Measurements from ENCODE around the gene ZNF827.
"Not testable (repeated sequence)": the region's sequence is repeated elsewhere in the genome, so short reads cannot be mapped to it uniquely, and the experiment has no call there.

ZNF827 gene

DNA sequence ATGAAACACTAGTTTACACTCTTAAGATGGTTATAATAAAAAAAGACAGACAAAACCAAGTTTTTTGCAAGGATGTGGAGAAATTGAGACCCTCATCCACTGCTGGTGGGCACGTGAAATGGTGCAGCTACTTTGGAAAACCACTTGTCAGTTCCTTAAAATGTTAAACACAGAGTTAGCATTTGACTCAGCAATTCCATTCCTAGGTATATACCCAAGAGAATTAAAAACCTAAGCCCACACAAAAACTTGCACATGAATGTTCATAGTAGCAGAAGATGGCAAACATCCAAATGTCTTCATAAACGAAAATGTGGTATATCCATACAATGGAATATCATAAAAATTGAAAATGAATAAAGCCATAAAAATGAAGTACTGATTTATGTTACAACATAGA is 75.4 kb downstream of the ZNF827 start:
- DNase-seq: no peak

- no peak for DNase-seq
Measured at GRCh38 chr4:145861336-145862318, 77.0 kb downstream of the ZNF827 start.

GRCh38 chr4:145860897-145861296 is 77.7 kb downstream of the ZNF827 start:
- DNase-seq: no peak

DNA sequence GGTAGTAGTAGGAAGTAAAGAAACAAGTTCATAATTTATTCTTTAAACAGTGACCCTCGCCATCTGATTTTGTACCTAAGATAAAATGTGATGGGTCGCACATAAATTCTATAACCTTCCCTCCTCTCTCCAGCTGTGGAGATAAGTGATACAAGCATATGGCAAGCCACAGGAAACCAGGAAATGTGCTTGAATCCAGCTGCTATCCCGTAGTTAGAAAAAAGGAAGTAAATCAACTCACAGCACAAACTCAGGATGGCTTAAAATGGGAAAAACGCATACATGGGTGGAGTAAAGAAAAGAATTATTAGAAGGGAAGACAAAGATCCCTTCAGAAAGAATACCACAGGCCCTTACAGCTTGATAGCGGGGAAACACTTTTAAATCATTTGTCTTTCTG is 78.2 kb downstream of the ZNF827 start:
- no peak for DNase-seq

- no peak for DNase-seq
Measured at GRCh38 chr4:145859926-145860325, 78.7 kb downstream of the ZNF827 start.

- no peak for DNase-seq
Measured at GRCh38 chr4:145859426-145859825, 79.2 kb downstream of the ZNF827 start.

GRCh38 chr4:145852256-145852839 is 86.3 kb downstream of the ZNF827 start:
- DNase-seq: no peak

- DNase-seq: no peak
Measured at GRCh38 chr4:145851511-145852201, 87.0 kb downstream of the ZNF827 start.

- no peak for DNase-seq
Measured at GRCh38 chr4:145847764-145848163, 90.9 kb downstream of the ZNF827 start.

DNA sequence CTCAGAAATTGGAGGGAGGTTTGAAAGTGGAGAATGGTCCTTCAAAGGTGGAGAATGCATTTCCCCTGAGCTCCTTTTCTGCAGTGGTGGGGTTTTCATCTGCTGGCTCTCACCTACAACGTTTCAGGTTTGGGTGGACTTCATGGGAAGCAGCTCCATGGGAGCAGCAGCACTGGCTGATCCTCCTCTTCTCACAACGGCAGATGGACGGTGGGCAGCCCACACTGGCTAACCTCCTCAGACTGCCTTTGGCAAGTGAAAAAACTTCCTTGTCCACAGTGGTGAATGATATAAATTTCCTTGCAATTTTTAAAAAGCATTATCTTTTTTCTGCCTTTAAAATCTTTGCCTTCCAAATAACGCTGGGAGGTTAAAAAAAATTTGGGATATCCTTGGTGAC is 93.5 kb downstream of the ZNF827 start:
- no peak for DNase-seq

- DNase-seq: no peak
Measured at GRCh38 chr4:145843639-145844038, 95.0 kb downstream of the ZNF827 start.

DNA sequence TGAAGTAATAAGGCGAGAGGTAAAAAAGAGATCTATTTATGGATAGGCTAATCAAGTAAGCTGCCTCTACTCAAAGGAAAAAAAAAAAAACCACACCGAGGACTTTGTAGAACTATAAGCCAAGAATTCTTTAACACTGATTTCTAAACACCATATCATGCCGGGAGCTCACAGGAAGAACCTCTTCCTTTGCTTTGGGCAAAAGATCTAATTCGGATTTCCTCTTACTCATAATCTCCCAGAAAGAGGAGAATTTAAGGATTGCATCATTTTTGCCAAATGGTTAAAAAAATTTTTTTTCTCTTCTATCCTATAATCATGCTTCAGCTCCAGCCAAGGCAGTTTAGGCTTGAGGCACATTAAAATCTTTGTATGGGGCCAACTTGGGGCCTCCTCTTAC is 95.5 kb downstream of the ZNF827 start:
- DNase-seq: no peak

- no peak for DNase-seq
Measured at GRCh38 chr4:145842224-145842887, 96.3 kb downstream of the ZNF827 start.

DNA sequence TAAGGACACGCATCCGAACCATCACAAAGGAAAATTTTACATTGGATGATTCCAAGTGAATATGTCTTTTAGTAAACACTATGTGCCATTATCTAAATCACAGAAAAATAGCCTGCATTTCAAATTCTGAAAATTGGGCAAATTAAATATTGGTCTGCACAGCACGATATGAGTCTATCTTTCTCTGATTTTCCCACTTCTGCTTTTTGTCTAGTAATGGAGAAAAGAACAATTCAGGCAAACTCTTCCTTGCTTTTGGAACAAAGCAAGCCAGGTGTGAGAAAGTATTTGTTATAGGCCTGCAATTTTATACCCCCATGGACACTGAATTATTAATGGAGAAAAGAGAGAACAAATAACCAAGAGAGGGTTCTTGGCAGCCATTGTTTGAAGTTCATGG is 97.8 kb downstream of the ZNF827 start:
- DNase-seq: no peak

DNA sequence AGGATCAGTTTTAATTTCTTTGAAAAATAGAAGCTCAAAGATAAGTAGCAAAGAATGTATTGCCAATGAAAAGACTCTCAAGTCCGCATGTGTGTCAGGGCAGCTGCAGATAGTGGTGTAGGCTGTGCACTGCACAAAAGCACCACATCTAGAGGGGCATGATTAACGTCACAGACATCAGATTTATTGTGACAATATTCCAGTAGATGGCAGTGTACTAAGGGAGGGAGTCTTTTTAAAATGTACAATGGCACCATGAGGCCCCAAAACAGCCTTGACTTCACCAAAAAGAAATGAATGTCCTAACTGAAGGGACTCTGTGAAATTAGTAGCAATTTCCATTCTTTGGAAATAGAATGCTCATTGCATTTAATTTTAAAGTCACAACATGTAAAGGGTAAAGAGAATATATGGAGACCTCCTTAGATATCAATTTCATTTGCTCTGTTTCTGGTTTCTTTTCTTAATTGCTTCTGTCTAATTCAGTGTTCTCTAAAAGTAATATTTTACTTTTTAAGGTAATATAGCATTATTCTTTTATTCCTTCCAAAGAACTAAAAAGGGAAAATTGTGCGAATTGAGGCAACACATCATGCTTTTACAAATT is 98.4 kb downstream of the ZNF827 start:
- DNase-seq: no peak

DNA sequence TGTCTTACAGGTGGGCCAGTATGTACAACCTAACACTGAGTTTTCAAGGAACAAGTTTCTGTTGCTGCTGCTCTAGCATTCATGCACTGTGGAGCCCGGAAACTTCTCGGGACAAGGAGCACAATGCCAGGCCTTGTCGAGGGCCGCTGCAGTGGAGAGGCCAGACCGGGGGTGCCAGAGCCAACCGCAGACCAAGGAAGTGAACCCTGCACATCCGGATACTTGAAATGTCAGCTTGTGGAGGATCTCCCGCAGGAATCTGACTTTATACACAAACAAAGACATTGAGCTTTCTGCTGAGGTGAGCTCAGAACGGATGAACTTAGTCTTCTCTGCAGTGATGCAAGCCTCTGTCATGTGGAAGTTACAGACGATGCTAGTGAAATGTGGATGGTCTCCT is 99.5 kb downstream of the ZNF827 start:
- no peak for DNase-seq

GRCh38 chr4:145832384-145832783 is 106.2 kb downstream of the ZNF827 start:
- not testable (repeated sequence) for DNase-seq

DNA sequence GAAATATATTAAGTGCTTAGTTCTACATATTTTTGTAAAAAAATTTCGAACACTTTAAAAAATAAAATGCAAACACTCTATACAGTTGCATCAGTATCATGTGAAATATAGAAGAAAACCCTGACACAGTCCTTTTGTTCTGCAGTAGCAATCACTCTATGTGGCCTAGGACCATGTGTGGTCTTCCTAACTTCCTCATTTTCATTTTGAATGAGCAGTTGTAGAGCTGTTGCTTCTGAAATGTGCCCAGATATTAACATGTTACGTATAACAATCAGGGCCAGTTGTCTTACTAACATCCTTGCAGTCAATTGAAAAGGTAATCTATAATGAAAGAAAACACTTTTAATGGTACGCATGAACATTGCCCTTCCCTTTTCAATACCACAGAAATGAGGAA is 107.9 kb downstream of the ZNF827 start:
- no peak for DNase-seq

- DNase-seq: no peak
Measured at GRCh38 chr4:145829629-145830395, 108.8 kb downstream of the ZNF827 start.

DNA sequence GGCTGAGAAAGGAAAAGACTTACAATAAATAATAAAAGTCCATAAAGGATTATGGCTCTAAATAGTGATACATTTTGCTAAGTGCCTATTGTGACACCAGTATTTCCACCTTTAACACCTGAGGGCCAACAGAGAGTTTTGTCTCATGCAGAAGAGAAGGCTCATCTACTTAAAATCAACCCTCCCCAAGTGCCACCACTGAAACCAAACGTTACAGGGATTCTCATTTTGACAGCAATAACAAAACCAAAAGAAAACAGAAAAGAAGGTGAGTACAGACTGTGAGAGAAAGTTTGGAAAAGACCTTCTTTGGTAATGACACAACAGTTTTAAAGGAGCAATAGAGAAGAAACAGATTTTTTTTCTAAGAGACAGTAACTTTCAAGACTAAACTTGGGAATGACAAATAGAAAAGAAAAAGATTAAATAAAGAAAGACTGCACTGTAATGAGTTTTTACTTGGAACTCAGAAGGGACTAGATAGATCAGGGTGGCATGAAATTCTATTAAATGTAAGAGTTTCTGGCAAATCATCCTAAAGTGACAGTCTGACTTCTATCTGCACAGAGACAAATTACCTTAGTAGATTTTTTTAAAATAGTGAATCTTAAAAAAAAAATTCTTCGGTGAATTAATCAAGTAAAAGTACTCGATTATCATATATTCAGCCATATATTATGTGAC is 109.7 kb downstream of the ZNF827 start:
- DNase-seq: no peak

GRCh38 chr4:145827885-145828284 is 110.7 kb downstream of the ZNF827 start:
- DNase-seq: no peak
